HG02973 (cell line): ENCODE results near the gene PLA2G4A.
A peak's percentile ranks its signal among the peaks of the same experiment; 100 is the strongest.

Experiments used
- ATAC-seq: cut with Tn5 transposase; IDR thresholded peaks from one replicate; pipeline ENCODE4 v1.9.1; 2021; ENCODE audit warnings: moderate library complexity; ENCODE audit not compliant: unreplicated experiment

Gene PLA2G4A

DNA sequence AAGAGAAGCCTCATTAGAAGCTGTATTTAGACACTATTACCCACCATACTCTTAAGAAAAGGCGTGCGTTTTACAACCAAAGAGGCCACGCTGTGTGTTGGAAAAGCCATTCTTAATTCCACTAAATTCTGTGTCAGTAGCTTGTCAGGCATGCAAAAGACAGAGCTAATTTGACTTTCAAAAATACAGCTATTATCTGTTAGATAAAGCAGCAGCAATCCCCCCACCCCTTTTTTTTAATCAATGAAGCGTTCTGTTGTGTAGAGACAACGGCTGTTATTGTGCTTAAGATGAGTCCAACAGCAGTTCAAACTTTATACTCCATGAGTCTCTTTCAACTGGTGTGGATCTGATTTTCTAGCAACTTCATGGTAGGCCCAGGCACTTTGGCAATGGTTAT, 43.5 kb downstream of the PLA2G4A start:
- no peak for ATAC-seq

DNA sequence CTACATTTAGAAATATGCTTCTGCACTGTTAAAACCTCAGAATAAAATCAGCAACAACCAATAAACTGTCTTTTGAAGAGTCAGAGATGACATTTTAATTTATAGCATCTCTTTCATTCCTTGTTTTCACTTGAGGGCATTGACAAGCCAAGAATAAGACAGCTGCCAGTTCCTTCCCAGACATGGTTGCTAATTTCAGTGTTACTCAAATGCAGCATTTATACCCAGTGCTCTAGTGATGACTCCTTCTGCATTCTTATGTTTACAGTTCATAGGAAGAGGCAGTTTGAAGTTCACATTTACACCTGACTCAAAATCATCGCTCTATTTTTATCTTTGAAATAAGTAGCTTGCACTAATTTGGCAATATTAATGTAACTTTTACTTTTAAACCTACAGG, 44.9 kb downstream of the PLA2G4A start:
- no peak for ATAC-seq

DNA sequence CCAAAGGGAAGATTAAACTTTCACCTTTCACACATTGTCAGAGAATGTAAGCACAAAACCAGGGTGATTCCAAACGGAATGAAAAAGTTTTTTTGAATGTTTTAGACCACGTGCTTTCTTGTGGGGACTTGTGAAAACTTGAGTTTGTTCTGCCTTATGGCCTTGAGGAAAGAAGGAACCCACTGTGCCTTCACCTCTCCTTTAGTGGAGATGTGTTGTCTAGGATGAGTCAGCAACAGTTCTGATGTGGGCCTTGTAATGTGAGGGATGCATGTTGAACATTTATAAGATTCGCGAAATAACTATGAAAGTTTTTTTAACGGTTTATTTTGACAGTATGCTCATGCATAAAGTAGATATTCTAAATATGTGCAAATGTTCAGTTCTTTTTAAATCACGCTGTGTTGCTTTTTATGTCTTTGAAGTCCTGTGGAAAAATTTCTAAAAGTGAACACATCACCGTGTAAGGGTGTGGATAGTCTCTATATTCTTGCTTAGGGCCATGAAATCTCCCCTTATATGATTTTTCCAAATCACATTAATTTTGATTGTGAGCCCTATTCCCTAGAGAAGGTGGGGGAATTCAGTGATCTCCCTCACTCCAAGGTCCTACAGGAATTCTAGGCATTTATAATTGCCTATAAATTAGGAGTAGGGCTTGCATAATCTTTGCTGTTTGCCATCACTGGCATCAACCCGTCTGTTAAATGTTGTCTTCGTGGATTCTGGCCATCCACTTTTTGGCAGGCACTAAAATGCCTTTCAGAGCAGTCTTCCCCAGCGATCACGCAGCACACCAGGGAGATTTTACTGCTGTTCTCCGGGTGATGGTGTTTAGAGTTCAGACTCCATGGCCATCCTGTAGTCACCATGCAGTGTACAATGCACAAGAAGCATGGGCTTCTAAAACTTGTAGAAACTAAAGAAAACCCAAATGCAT, 47.4 kb downstream of the PLA2G4A start:
- no peak for ATAC-seq

DNA sequence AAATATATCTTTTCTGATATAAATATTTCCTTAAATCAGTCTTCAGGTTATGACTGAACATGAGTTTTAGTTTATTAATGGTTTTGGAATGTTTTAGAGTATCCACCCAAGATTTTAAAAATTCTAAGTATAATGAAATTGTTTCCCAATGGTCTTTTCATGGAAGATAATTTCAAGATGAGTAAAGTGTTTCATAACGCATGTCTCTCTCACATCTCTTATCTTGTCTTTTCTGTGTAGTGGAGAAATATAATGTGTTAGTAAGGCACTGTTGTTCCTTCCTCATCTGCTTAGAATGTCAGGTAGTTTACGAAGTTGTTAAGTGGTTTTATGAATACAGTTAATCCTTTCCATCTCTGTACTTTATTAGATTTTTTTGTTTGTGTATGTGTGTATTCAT, 49.6 kb downstream of the PLA2G4A start:
- ATAC-seq = no peak

DNA sequence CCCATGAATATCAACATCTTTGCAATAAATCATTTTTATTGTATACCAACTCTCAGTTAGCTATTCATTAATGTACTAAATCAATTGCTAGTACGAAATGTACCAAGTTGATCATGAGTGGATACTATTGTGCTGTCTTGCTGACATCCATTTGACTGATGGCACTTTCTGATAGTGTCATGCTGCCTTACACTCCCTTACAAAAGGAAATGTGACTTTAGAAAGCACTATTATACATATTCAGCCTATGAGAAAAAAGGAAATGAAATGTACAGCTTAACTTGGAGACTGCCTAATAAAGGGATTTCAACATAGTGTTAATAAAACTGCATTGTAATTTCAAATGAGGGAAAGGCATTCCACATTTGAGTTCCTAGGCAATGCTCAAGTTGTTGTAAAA, 52.2 kb downstream of the PLA2G4A start:
- no peak for ATAC-seq

DNA sequence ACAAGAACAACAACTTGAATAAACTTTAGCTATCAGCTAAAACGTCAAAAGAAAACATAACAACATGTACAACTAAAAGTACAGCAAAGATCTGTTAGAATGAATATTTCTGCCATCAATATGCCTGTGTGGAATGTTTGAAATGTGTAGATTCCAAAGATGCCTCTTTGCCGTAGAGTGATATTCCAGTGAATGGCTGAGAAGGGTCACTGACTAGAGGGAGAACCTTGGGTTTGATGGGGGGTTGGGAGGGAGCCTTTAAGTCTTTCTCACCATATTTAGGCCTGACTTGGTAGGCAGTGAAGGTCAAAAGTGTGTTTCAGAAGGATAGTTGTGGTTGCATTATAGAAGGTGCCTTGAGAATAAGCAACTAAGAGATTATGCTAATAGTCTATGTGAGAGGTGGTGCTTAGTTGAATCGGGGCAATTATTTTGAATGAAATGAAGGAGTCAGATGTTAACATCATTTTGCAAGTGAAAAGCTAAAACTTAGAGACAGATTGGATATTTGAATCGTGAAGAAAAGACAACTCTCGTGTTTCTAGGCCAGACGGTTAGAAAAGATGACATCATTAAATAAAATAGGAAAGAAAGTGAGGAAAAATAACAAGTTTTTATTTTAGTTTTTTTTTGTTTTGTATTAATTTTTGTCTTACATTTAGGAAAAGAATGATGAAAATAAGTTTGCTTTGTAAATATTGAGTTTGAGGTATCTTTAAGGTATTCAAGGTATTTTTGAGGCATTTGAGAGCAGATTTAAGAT, 53.8 kb downstream of the PLA2G4A start:
- ATAC-seq = no peak

DNA sequence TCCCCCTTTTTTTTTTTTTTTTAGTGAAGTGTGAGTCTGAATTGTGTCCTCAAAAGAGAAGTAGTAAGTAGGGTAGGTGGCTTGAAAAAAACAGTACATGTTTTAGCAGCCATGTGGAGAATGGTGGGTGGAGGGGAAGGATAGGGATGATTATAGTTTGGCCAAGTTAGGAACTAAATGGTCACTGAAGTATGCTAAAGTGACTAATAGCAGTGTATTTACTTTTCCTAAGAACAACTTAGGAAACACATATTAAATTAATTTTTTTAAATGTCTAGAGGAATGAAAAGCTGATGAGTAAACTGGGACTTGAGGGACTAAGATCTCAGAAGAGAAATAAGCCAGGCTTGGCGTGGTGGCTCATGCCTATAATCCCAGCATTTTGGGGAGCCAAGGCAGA, 55.5 kb downstream of the PLA2G4A start:
- no peak for ATAC-seq

DNA sequence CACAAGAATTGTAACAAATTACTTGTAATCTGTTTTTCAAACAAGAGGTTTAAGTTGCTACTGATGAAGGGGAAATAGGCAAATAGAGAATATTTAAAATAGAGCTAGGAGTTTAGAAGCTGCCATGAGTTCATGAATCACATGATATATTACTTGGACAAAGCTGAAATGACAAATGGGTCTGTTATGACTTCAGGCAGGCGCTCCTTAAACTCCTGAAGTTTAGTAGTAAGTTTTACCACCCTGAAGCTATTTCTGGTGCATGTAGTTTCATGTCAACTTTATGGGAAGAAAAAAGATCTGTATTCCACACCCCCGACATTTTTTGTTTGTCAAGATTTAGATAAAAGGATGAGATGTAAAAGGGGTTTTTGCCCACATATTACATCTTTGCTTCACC, 58.5 kb downstream of the PLA2G4A start:
- no peak for ATAC-seq

DNA sequence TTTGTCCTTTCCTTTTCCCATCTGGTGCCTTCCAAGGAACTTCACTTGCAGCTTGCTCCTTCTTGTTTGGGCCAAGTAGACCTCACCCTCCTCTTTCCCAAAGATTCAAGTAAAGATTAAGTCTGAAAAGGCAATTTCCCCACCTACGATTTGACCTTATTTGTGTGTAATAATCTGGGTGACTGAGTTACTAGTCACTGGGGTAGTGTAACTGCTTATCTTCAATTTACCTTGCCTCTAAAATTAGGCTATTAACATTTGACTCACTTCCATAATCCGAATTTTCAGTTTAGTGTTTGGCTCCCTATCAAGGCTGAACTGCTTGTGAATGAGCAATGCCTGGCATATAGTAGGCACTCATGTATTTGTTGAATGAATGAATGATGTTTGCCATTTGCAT, 59.6 kb downstream of the PLA2G4A start:
- ATAC-seq = no peak

DNA sequence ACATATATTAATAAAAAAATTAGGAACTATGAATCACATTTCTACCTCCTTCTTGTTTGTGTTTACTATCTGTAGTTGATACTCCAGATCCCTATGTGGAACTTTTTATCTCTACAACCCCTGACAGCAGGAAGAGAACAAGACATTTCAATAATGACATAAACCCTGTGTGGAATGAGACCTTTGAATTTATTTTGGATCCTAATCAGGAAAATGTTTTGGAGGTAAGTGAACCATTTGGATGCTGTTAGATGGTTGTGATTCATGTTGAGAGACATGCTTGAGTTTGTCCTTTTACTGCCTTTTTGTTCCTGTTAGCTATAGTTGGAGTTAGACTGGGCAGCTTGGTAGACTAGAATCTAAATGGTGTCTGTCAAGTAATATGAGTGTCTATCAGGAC, 64.2 kb downstream of the PLA2G4A start:
- ATAC-seq = no peak

DNA sequence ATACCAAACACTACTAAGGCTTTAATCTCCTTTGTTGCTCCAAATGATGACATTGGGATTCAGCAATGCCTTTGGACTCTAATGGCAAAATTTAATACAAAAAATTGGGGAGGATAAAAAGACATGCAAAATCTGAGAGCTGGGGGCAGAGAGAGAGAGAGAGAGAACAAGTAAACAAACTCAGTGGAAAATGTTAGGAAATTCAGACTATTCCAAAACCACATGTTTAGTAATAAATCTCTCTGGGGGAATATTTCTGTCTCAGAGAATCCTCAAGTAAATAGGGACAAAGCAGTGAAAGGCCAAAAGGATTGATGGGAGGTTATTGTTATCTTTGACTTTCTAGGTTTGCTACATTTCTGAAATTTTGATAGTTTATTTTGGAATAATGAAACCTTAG, 65.7 kb downstream of the PLA2G4A start:
- no peak for ATAC-seq

DNA sequence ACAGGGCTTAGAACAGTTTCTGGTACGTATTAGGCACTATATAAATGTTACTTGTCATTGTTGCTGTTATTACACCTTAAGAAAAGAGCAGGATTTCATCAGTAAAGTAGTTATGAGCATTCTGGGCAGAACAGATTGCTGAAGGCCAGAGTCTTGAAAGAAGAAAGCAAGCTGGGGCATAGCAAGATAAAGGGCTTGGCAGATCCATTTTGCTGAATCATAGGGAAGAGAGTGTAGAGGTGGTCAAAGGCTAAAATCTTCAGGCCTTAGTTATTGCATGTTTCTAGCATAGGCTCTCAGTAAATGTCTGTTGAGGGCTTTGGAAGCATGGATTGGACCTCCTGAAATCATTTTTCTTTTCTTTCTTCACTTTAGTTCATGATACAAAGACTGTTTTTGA, 67.5 kb downstream of the PLA2G4A start:
- no peak for ATAC-seq

DNA sequence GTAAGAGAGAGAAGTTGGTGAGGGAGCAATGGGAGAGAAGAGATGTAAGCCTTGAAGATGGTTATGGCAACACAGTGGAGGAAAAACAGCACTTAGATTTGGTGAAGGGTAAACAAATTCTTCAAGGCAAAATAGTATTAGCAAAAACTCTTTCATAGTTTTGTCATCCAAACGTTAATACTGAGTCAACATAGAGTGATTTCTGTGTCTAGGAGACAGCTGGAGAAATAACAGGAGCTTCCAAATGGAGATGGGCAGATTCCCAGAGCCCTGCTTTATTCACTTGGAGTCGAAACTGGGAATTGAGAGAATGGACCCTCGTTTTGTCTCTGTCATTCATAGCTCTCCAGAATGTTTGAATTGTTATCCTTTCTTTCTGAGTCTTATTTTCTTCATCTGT, 68.3 kb downstream of the PLA2G4A start:
- ATAC-seq = no peak

DNA sequence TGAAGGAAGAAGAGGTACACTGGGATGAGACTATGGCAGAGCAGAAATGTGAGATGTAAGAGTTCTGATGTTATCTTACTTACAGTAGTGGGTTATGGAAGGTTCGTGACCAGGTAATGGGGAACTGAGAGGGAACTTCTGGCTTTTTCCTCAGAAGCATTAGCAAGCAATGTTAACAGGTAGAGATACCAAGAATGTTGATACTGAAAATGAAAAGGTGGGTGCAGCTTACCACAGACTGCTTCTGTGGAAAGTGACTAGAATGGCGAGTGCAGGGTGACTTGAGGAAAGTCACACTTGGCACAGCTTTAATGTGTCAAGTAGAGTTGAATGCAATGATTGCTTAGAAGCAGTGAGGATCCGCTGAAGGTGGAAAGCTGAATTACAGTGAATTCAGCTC, 70.8 kb downstream of the PLA2G4A start:
- peak; percentile 97 for ATAC-seq

DNA sequence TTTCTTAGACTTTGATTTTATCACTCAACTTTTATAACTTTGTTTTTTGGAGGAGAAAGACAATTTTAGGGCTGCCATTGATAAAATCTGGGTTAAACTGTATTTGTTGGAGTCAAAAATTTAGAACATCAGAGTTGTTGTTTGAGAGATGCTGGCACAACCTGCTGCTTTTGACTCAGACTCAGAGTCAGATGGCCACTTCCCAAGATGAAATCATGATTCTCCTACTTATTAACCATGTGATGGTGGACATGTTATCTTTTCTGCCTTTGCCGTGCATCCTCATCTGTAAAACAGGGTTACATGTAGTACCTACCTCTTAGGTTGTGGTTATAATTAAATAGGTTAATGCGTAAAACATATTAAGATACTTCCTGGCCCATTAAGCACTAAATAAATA, 71.2 kb downstream of the PLA2G4A start:
- no peak for ATAC-seq

DNA sequence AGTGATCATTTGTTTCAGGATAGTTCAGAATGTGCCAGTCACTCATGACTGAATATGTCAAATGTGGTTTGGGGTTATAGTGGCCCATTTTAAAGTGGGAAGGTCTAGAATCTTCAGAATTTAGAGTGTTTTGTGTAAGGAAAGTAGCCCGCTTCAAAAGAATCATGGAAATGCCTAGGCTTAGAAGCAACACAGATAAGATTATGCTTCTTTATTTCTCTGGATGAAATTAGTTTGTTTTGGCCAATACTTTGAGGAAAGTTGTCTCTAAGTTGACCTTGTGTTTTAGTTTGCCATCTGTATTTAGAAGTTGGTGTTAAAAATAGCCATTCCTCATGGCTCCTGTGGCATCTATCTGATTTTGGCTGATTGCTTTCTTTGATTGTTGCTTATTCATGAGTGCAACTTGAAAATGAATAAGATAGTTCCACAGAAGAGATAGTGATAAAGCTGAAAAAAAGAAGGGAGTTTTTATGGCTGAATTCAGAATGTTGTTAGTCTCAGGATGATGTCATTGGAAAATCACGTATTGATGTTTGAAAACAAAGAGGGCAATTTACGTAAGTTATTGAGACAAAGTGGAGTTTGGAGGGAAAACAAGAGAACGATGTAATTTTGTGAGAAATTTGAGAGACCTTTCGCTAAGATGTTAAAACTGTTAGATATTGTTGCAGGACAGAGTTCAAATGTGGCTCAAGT, 71.9 kb downstream of the PLA2G4A start:
- no peak for ATAC-seq

DNA sequence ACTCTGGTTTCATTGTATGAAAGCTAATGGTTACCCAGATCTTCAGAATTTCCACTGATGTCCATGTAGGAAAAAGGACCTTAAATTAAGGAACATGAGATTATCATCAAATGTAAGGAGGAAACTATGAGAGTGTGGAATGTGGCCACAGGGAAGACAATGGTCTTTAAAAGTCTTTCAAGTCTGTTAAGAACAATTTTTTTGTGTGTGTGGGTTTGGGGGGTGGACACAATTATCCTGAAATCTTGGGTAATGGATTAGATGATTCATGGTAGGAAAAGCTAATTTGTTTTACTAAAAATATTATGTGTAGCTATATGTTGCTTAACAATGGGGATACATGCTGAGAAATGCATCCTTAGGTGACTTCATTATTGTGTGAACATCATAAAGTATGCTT, 72.9 kb downstream of the PLA2G4A start:
- ATAC-seq = no peak

DNA sequence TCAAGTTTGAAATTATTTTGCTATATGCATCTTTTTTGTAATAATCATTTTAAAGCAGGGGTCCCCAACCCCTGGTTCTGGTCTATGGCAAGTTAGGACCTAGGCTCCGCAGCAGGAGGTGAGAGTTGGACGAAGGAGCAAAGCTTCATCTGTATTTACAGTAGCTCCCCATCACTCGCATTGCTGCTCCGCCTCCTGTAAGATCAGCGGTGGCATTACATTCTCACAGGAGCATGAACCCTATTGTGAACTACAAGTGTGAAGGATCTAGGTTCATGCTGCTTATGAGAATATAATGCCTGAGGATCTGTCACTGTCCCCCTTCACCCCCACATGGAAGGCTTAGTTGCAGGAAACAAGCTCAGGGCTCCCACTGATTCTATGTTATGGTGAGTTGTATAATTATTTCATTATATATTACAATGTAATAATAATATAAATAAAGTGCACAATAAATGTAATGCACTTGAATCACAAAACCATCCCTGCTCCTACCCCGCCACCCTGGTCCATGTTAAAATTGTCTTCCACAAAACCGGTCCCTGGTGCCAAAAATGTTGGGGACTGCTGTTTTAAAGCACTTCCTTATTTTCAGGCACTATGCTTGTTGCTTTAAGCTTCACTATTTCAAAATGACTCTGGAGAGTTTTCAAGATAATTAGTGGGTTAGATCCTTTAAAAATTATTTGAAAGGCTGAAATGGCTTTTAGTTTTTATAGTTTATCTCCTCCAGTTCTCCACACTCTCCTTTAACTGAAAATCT, 74.8 kb downstream of the PLA2G4A start:
- ATAC-seq = no peak

DNA sequence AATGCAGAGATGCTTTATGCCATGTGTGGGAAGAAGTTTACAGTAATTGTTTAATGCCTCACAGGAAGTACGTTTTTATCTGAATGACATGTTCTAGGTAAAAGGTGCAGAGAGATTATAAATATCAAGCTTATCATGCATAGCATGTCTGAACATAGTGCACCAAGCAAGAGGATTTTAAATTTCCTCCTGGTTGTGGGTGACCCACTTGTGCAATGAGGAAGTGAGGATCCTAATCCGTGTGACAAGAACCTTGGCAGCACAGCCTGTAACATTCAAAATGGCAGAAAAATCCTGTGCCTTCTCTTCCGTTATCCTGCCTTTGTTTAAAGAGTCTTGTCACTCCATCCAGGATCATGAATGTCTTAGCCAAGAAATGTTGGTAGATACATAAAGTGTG, 75.6 kb downstream of the PLA2G4A start:
- no peak for ATAC-seq

DNA sequence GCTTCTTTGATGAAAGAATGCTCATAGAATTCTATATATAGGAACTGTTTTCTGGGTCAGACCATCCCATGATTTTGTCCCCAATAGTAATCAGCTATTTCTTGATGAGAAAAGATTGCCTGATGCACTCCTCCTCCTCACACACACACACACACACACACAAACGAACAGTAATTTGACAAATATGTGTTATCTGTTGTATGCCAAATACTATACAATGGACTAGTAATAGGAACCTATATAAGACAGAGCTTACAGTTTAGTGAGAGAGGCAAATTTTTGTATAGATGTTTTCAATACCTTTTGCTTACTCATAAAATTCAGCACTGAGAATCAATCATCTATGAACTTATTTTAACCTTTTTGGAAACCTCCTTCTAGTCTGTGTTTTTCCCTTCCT, 76.8 kb downstream of the PLA2G4A start:
- no peak for ATAC-seq

DNA sequence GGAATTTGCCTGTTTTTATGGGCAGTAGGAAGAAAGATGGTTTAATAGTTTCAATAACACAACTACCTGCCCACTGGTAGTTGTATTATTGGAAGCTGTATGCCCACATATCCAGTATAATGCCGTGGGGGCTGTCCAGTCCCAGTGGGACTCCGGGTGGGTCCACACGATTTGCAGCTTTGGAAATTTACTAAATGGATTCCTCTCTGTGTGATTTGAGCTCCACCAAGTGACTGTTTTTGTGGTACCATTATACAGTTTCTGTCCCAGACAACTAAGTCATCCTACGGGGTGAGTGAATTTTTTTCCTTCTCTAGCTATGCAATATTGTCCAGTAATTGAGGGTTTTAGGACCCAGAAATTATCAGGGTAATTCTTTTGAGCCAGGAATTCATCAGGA, 86.8 kb downstream of the PLA2G4A start:
- no peak for ATAC-seq
